Retinal pigment epithelial cell (primary cell): ENCODE data around the gene B4GALT4.

Experiments
- DNase-seq: peaks from one replicate; pipeline ENCODE4 v3.0.0-alpha.2; 2010; ENCODE audit warnings: low read depth
- H3K4me3 ChIP-seq: 2 replicates; pipeline ENCODE4 v1.5.1; 2011; ENCODE audit warnings: mild to moderate bottlenecking, low read length, control low read depth, moderate library complexity
- CTCF ChIP-seq: conservative IDR thresholded peaks from 2 replicates; pipeline ENCODE4 v1.5.1; 2011; ENCODE audit warnings: low read depth, low read length, control low read depth, inconsistent platforms

The B4GALT4 gene

DNA sequence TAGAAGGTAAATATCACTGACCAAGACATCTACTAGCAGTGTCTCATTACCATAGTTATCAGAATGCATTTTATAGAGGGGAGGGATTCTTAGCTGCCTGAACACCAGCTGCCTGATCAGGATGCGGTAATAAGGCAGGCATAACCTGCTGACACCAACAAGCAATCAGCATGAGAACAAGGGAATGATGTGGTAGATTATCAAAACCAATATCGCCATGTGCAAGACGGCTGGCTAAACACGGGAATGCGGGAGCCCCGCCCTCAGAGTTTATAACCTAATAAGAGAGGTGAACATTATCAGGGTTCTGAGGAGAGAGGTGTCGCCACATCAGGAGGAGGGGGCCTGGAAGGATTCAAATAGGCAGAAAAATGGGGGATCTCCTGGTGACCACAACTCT is 20.5 kb downstream of the B4GALT4 start:
- DNase-seq = no peak
- no peak overlapping the region for H3K4me3 ChIP-seq
- TF ChIP-seq CTCF = no peak

- no peak overlapping the region for H3K4me3 ChIP-seq
- DNase-seq = no peak
- TF ChIP-seq CTCF = no peak
Observed at GRCh38 chr3:119219069-119219468, 21.6 kb downstream of the B4GALT4 start.

GRCh38 chr3:119211803-119212202 is 28.9 kb downstream of the B4GALT4 start:
- DNase-seq = no peak
- TF ChIP-seq CTCF = no peak
- no peak overlapping the region for H3K4me3 ChIP-seq

DNA sequence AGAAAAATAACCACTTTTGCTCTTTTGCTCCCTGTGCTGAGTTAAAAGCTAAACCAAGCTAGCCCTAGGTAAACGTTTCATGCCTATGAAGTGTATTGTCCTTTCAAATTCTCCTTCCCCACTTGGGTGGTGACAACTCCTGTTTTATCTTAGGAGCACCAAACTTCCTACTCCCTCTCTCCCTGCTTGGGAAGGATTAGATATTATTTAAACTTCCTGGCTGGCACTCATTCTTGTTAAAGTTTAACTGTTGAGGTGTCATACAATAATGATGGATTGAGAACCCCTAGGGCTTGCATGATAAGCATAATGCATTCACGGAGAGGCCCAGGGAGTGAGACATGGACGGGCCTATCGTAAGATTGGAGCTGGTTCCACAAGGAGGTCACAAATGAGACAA is 29.5 kb downstream of the B4GALT4 start:
- no peak overlapping the region for H3K4me3 ChIP-seq
- DNase-seq = no peak
- no peak for TF ChIP-seq CTCF

GRCh38 chr3:119207512-119207875 is 33.2 kb downstream of the B4GALT4 start:
- no peak for DNase-seq
- TF ChIP-seq CTCF = no peak
- H3K4me3 ChIP-seq = no peak overlapping the region

GRCh38 chr3:119206611-119207511 is 33.8 kb downstream of the B4GALT4 start:
- H3K4me3 ChIP-seq = no peak overlapping the region
- no peak for TF ChIP-seq CTCF
- no peak for DNase-seq

DNA sequence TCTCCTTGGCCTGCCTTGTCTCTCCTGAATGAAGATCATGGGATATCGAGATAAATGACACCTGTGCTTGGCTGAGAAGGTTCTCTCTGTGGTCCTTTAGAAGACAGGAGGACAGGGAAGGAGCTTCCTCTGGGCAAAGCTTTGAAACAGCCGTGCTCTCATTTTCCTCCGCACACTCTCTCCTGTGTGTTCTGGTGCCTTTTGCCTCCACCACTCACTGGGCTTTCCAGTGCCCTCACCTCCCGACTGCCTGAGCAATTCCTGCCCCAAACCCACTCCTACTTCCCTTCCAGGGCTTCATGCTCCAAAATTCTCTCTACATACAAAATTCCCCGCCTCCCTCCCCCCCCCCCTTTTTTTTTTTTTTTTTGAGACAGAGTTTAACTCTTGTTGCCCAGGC is 35.0 kb downstream of the B4GALT4 start:
- TF ChIP-seq CTCF = no peak
- no peak overlapping the region for H3K4me3 ChIP-seq
- no peak for DNase-seq
